Dedifferentiated amniotic fluid mesenchymal stem cell (primary cell): ENCODE data around the gene DNAJA1.
A peak's percentile ranks its signal among the peaks of the same experiment; 100 is the strongest.
"Not testable (repeated sequence)": the region's sequence is repeated elsewhere in the genome, so short reads cannot be mapped to it uniquely, and the experiment has no call there.

Source experiments
- DNase-seq: peaks from one replicate; pipeline ENCODE4 v3.0.0-alpha.2; 2016; ENCODE audit errors: extremely low spot score

Gene DNAJA1

DNA sequence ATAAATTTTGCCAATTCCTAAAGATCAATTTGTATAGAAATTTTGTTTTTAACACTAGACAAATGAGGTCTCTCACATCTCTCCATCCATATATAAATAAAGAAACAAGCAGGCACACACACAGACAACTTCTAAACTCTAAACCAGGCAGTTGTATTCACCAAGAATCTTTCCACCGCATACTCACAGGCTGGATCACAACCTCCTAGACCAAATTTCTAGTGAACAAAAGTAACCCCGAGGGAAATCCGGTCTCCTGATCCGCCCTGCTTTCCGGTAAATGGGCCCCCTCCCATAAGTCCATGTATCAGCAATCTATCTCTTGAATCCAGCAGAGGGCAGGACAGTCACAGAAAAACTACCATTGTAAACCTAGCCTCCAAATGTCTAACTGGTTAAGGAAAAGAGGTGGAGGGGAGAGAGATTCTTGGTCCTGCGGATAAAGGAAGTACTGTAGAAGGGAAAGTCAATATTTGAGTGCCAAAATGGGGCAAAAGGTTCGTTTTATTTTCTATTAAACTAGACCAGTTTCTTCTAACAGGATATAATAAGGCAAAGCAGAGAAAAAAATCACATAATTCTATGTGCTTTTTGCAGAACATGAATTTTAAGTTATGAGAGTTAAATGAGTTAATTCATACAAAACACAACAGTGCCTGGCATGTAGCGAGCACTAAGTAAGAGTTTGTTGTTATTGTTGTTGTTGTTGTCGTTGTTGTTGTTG is 56.2 kb downstream of the DNAJA1 start:
- DNase-seq: peak; percentile 88

- no peak for DNase-seq
These were observed 57.1 kb downstream of the DNAJA1 start for GRCh38 chr9:33082128-33082527.

- DNase-seq: no peak
These were observed 57.7 kb downstream of the DNAJA1 start for GRCh38 chr9:33082538-33083326.

- not testable (repeated sequence) for DNase-seq
These were observed 60.6 kb downstream of the DNAJA1 start for GRCh38 chr9:33085672-33086071.
